Transverse colon (tissue), 4 donors: ENCODE measurements around the gene PRR18. TPM values are rescaled to one million over a fixed set of nuclear protein-coding genes. Genes with fewer than 3 reads are reported as not detected.

ENCODE experiments used
- DNase-seq: peaks from one replicate; pipeline ENCODE4 v3.0.0-alpha.2; 2019
- H3K27ac ChIP-seq, 4 donors: fragments of 200-600 bp; sonication (generic); 2 replicates each; pipeline ENCODE4 v1.5.1; 2016 to 2018; ENCODE audit warnings: inconsistent platforms in 4 of 4
- H3K27me3 ChIP-seq: fragments of 200-600 bp; sonication (generic); 2 replicates; pipeline ENCODE4 v1.5.1; 2017; ENCODE audit warnings: inconsistent platforms
- H3K36me3 ChIP-seq, 4 donors: fragments of 200-600 bp; sonication (generic); 2 replicates each; pipeline ENCODE4 v1.5.1; 2017 to 2019; ENCODE audit warnings: inconsistent platforms in 4 of 4
- H3K4me1 ChIP-seq, 4 donors: fragments of 200-600 bp; sonication (generic); 2 replicates each; pipeline ENCODE4 v1.5.1; 2017 to 2020; ENCODE audit warnings: inconsistent platforms in 4 of 4
- H3K4me3 ChIP-seq, 4 donors: fragments of 200-600 bp; sonication (generic); 1 replicate in 1 of 4; 2 replicates in 3 of 4; pipeline versions ENCODE4 v1.5.1 to v1.6.1; 2017 to 2019; ENCODE audit warnings: inconsistent platforms in 4 of 4
- H3K9me3 ChIP-seq, 2 donors: fragments of 200-600 bp; sonication (generic); 2 replicates each; pipeline ENCODE4 v1.5.1; 2017 to 2019; ENCODE audit warnings: inconsistent platforms in 2 of 2
- EP300 ChIP-seq: sonication (generic); formaldehyde crosslinking; IDR thresholded peaks from one replicate; pipeline ENCODE4 v1.6.1; 2017; ENCODE audit warnings: antibody characterized with exemption, low read depth
- POLR2A ChIP-seq: fragments of 450-650 bp; IDR thresholded peaks from one replicate; pipeline ENCODE4 v1.6.1; 2016; ENCODE audit warnings: antibody characterized with exemption, mild to moderate bottlenecking, moderate library complexity
- POLR2AphosphoS5 ChIP-seq, 3 donors: sonication (generic); formaldehyde crosslinking; IDR thresholded peaks; one replicate each; pipeline ENCODE4 v1.6.1; 2016; ENCODE audit warnings: antibody characterized with exemption in 3 of 3
- WGBS, 2 donors: methylation state at CpG; one replicate each; pipeline ENCODE4 v1.1.5; 2018; ENCODE audit warnings: low coverage in 1 of 2; 5-methylcytosine and 5-hydroxymethylcytosine counted together
- in situ Hi-C, 4 donors: fragments of 200-750 bp; cut with MboI; loops; one replicate each; pipeline versions ENCODE4 v1.15.0 to v1.15.1; 2017; ENCODE audit warnings: low sequenced_read_pairs in 3 of 4, low pct_ligation_motif_present in 1 of 4, low pct_unique_long_range_greater_than_20kb in 1 of 4
- intact Hi-C: fragments of 100-400 bp; cut with DNase I; formaldehyde crosslinking; loops from one replicate; pipeline ENCODE4 v1.15.1; 2023; ENCODE audit warnings: low total_unique reads
- total RNA-seq, 4 donors: library from RNA; depleted of rRNA; stranded (reverse); fragments of >200 nt; gene quantifications; one replicate each; pipeline ENCODE4 v1.1.0, GENCODE V29; 2016
- TF ChIP-seq, protein P1 (sequence below), 5 experiments: fragments of 200-600 bp in 3 of 5; fragments of 450-650 bp in 2 of 5; sonication (generic) in 3 of 5; IDR thresholded peaks; 1 replicate in 2 of 5; 2 replicates in 3 of 5; pipeline ENCODE4 v1.5.1; 2016 to 2017; ENCODE audit warnings: antibody characterized with exemption in 5 of 5, inconsistent platforms in 3 of 5, mild to moderate bottlenecking in 2 of 5, moderate library complexity in 1 of 5

The PRR18 gene
- total RNA-seq, 4 donors from 2014 or later: not detected

DNA sequence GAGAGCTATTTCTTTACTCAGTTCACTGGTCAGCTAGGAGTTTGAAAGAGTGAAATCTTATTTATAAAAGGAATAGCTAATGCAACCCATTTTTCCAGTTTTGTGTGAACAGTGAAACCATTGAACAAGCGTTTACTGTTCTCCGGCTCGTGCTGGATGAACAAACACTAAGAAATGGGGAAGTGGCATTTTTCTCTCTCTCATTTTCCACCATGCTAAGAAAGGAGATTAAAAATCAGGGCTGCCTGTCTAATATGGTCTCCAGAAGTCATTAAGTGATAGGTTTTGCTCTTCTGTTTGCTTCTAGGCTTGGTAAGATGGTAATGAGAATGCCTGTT, 34.9 kb upstream of the PRR18 start:
- Histone ChIP-seq H3K36me3 (no peaks in the 10 kb centered on the region), H3K4me3 (peak overlapping the region in 3 of 4 donors; percentile 94 to 96 (median 94)), H3K27me3 (no peaks in the 10 kb centered on the region), H3K27ac (peak overlapping the region; percentile 83 to 95 (median 91)), H3K9me3 (no peaks in the 10 kb centered on the region), H3K4me1 (peaks cover 19 to 34% (median 22%) of the 10 kb centered on the region in 4 donors)
- WGBS, 2 donors: 17 to 21% methylated on average over 3 of the region's 3 CpGs
- in situ Hi-C loops (no loop called here), intact Hi-C loops (no loop called here)
- no peak for DNase-seq
- TF ChIP-seq POLR2AphosphoS5 (IDR thresholded peaks at IDR 0.05) (no peak), POLR2A (no peak), EP300 (no peak)
- TF ChIP-seq, protein P1, sequence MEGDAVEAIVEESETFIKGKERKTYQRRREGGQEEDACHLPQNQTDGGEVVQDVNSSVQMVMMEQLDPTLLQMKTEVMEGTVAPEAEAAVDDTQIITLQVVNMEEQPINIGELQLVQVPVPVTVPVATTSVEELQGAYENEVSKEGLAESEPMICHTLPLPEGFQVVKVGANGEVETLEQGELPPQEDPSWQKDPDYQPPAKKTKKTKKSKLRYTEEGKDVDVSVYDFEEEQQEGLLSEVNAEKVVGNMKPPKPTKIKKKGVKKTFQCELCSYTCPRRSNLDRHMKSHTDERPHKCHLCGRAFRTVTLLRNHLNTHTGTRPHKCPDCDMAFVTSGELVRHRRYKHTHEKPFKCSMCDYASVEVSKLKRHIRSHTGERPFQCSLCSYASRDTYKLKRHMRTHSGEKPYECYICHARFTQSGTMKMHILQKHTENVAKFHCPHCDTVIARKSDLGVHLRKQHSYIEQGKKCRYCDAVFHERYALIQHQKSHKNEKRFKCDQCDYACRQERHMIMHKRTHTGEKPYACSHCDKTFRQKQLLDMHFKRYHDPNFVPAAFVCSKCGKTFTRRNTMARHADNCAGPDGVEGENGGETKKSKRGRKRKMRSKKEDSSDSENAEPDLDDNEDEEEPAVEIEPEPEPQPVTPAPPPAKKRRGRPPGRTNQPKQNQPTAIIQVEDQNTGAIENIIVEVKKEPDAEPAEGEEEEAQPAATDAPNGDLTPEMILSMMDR (IDR thresholded peaks at IDR 0.05): no peak

DNA sequence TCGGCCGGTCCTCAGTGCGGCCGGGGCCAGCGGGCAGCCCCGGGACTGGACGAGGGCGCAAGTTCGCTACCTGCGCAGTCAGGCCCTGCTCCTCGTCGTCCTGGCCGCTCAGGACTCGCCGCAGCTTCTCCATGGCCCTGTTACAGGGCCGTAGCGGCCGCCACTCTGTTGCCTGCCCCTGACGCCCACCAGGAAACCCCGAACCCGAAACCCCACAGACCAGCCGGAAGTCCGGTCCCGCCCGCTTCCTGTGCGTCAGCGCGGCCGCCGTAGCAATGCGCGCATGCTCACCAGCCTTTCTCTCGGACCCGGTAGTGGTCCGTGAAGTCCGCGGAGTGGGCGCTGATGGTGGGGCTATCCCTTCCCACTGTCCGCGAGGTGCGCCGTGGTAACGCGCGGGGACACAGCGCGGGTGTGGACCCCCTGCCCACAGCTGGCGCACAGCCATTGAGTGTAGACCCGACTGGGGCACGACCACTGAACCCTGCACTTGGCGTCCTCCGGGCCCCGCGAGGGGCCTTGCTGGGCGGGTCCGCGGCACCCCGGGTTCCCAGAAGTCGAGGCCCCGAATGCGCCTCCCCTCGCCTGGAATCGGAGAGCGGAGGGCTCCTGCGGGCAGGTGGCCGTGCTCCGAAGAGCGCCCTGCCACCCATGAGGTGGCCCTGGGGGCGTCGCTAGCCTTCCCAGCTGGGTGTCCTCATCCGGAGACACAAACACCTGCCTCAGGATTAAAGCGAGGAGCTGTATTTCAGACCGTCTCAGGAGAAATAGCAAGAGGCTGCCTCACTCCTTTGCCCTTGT, 34.4 kb upstream of the PRR18 start, which contains the start of gene SFT2D1:
SFT2D1 (minus strand) TSS at position 197 of the 801 bp plus-strand sequence; CDS start at position 133, 64 bp downstream.
- in situ Hi-C loops: no loop called here
- TF ChIP-seq POLR2AphosphoS5 (IDR thresholded peaks at IDR 0.05): peak; percentile 94 to 97 (median 95)
- no peak for TF ChIP-seq EP300
- TF ChIP-seq POLR2A: peak; percentile 91
- Histone ChIP-seq H3K4me1 (peaks cover 19 to 34% (median 22%) of the 10 kb centered on the region in 4 donors), H3K9me3 (no peaks in the 10 kb centered on the region), H3K27me3 (no peaks in the 10 kb centered on the region), H3K27ac (peak within 1 kb of the TSS; percentile 83 to 95 (median 91)), H3K4me3 (peak within 1 kb of the TSS; percentile 73 to 96 (median 94)), H3K36me3 (no peaks in the 10 kb centered on the region)
- intact Hi-C loops: no loop called here
- DNase-seq: peak; percentile 92
- WGBS, 2 donors: 1% methylated on average over 16 of the region's 73 CpGs; no CpG with 5 or more reads in 1 of the 2 donors

DNA sequence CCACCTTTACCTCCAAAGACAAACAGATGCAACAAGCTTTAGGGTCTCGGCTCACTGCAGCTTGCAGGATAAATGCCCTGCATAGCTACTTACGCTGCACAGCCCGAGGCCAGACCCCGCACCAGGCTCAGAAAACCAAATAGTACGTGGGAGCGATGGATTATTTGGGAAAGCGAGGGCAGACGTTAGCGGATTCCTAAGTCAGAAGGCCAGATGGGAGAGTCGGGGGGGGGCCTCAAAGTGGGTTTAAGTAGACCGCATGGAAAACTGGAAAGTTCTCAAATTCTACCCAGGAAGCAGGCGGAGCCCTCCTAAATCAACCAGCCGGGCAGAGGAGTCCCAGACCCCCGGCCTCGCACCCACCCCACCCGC, 33.8 kb upstream of the PRR18 start:
- Histone ChIP-seq H3K36me3 (no peaks in the 10 kb centered on the region), H3K4me3 (peak overlapping the region; percentile 73 to 96 (median 94)), H3K4me1 (peaks cover 19 to 34% (median 22%) of the 10 kb centered on the region in 4 donors), H3K27me3 (no peaks in the 10 kb centered on the region), H3K9me3 (no peaks in the 10 kb centered on the region), H3K27ac (peak overlapping the region; percentile 83 to 95 (median 91))
- no peak for DNase-seq
- TF ChIP-seq POLR2A (no peak), EP300 (no peak), POLR2AphosphoS5 (IDR thresholded peaks at IDR 0.05) (no peak)
- TF ChIP-seq, protein P1 (IDR thresholded peaks at IDR 0.05): no peak
- in situ Hi-C loops: no loop called here
- 0 to 1% methylated on average over 1 to 16 of the region's 16 CpGs for WGBS, 2 donors
- intact Hi-C loops: no loop called here

DNA sequence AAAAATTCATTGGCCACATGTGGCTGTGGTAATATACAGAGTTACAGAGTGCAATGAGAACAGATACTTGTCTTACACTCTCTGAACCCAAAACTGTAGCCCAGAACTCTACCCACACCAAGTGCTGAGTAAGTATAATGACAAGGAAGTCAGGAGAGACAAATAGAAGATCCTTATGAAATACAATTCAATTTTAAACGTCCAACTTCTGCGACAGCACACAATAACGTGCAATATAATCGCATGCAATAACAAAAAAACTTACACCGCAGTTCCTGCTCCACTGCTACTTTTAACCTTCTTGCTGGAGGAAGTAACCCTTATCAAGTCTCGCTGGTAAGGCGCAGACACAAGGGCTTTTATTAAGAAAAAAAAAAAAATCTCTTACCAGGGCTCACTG, 33.3 kb upstream of the PRR18 start:
- peak overlapping the region; percentile 73 to 96 (median 94) for H3K4me3 ChIP-seq
- intact Hi-C loops: no loop called here
- H3K27me3 ChIP-seq: no peaks in the 10 kb centered on the region
- WGBS, 2 donors: 7 to 23% methylated on average over 7 of the region's 7 CpGs
- no peaks in the 10 kb centered on the region for H3K9me3 ChIP-seq
- DNase-seq: no peak
- peak overlapping the region; percentile 83 to 95 (median 91) for H3K27ac ChIP-seq
- H3K4me1 ChIP-seq: peaks cover 19 to 34% (median 22%) of the 10 kb centered on the region in 4 donors
- TF ChIP-seq, protein P1 (IDR thresholded peaks at IDR 0.05): no peak
- no peak for TF ChIP-seq EP300
- TF ChIP-seq POLR2AphosphoS5 (IDR thresholded peaks at IDR 0.05): no peak
- no peaks in the 10 kb centered on the region for H3K36me3 ChIP-seq
- in situ Hi-C loops: no loop called here
